ENCODE data around the gene PAPPA2. TPM values are rescaled to one million over a fixed set of nuclear protein-coding genes. Genes with fewer than 3 reads are reported as not detected.
A peak's percentile ranks its signal among the peaks of the same experiment; 100 is the strongest.

Gene PAPPA2
- total and polyA plus RNA-seq, 2 of the 8 experiments (the other 6 are each of a cell fraction or from before 2014, with no cell fraction given) = 0.08 to 0.88 TPM

DNA sequence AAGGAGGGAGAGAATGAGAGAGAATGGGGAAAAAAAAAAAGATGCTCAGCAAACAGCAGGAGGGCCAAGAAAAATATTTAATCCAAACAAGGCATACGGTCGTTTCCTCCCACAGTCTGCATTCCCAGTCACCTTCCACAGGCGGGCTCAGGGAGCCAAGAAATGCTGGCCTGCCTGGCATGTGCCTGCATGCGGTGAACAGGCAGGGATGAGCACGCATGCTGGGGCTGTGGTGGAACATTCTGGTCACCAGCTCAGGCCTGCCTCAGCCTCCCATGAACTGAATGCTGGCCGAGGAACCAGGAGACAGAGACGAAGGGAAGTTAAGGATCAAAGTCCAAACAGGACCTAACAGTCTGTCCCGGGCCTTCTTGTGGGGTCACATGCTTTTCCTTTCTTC lies 366.3 kb downstream of the PAPPA2 start:
- Histone ChIP-seq H3K79me1 (ENCODE audit: low read depth, low read length) (no peaks in the 10 kb centered on the region), H3K9ac (replicated peaks in 1 of 4; ENCODE audit: extremely low read depth in 1 of 4, low read depth in 3 of 4, low read length in 3 of 4) (no peak overlapping the region), H2BK20ac (ENCODE audit: low read length) (no peak overlapping the region), H3K4ac (replicated peaks; ENCODE audit: insufficient read length, low read depth, low read length) (no peak overlapping the region), H2BK5ac (ENCODE audit: low read depth, low read length) (no peak overlapping the region), H3K79me2 (ENCODE audit: control insufficient read depth in 1 of 2, insufficient read depth in 2 of 2, low read length in 2 of 2) (no peaks in the 10 kb centered on the region), H2AFZ (ENCODE audit: low read length) (0 out of 2 replicates have a peak overlapping the region, but pooled peaks have one; percentile 70), H2BK120ac (replicated peaks; ENCODE audit: low read depth, low read length) (no peak overlapping the region), H4K91ac (replicated peaks; ENCODE audit: insufficient read length, low read length) (no peak overlapping the region), H3K14ac (ENCODE audit: insufficient read length) (no peak overlapping the region), H3K23ac (ENCODE audit: insufficient read length) (no peak overlapping the region), H2AK5ac (ENCODE audit: low read depth, low read length) (no peak overlapping the region), H3K27ac (ENCODE audit: low read depth, low read length) (no peak overlapping the region), H3K4me1 (replicated peaks in 1 of 4; ENCODE audit: control insufficient read depth in 3 of 4, insufficient read depth in 4 of 4, low read length in 3 of 4) (no peaks in the 10 kb centered on the region), H3K18ac (ENCODE audit: extremely low read depth, low read length) (no peak overlapping the region), H2BK12ac (ENCODE audit: low read depth, low read length) (no peak overlapping the region), H2BK15ac (ENCODE audit: low read length) (no peak overlapping the region), H3K9me3 (ENCODE audit: insufficient read depth in 2 of 2, low read depth in 1 of 2, low read length in 1 of 2) (no peaks in the 10 kb centered on the region), H3K23me2 (ENCODE audit: low read depth, low read length) (no peaks in the 10 kb centered on the region), H4K20me1 (replicated peaks in 1 of 2; ENCODE audit: control insufficient read depth in 1 of 2, insufficient read depth in 2 of 2, low read length in 2 of 2) (no peaks in the 10 kb centered on the region), H4K5ac (ENCODE audit: insufficient read length, low read depth, low read length) (no peak overlapping the region), H3K4me3 (ENCODE audit: extremely low read depth in 1 of 4, insufficient read depth in 2 of 4, low read depth in 3 of 4, low read length in 4 of 4) (no peak overlapping the region), H3K4me2 (ENCODE audit: insufficient read depth in 1 of 2, low read depth in 2 of 2, low read length in 2 of 2) (no peak overlapping the region), H4K8ac (ENCODE audit: extremely low read depth, insufficient read depth, low read length) (no peak overlapping the region), H3K27me3 (replicated peaks in 1 of 4; ENCODE audit: control insufficient read depth in 3 of 4, extremely low read depth in 1 of 4, insufficient read depth in 3 of 4, low read length in 3 of 4) (no peaks in the 10 kb centered on the region), H3K56ac (replicated peaks; ENCODE audit: insufficient read length, low read depth, low read length) (no peak overlapping the region), H3K36me3 (ENCODE audit: control insufficient read depth in 2 of 4, insufficient read depth in 4 of 4, low read length in 3 of 4) (no peaks in the 10 kb centered on the region)
- TF ChIP-seq, protein P1, sequence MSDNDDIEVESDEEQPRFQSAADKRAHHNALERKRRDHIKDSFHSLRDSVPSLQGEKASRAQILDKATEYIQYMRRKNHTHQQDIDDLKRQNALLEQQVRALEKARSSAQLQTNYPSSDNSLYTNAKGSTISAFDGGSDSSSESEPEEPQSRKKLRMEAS (IDR thresholded peaks at IDR 0.05) = 0 out of 2 replicates have a peak, but pooled peaks have one; percentile 44
- TF ChIP-seq KDM1A (IDR thresholded peaks at IDR 0.05; ENCODE audit: borderline replicate concordance, low read length) (no peak), GTF2F1 (IDR thresholded peaks at IDR 0.05; ENCODE audit: borderline replicate concordance, low read depth, low read length) (no peak), POLR2A (IDR thresholded peaks at IDR 0.05; ENCODE audit: control extremely low read depth in 1 of 2, low read depth in 2 of 2, low read length in 2 of 2) (no peak), FOSL1 (IDR thresholded peaks at IDR 0.05; ENCODE audit: insufficient read depth, low read depth, low read length) (no peak), TAF1 (IDR thresholded peaks at IDR 0.05; ENCODE audit: low read depth, low read length) (no peak)
- TF ChIP-seq, protein P2, sequence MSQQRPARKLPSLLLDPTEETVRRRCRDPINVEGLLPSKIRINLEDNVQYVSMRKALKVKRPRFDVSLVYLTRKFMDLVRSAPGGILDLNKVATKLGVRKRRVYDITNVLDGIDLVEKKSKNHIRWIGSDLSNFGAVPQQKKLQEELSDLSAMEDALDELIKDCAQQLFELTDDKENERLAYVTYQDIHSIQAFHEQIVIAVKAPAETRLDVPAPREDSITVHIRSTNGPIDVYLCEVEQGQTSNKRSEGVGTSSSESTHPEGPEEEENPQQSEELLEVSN (IDR thresholded peaks at IDR 0.05) = 0 out of 2 replicates have a peak, but pooled peaks have one; percentile 16
- FAIRE-seq (no peak), DNase-seq (ENCODE audit: low read depth in 1 of 2, low spot score in 2 of 2) (no peak)
- ChIA-PET CTCF (ENCODE audit: partially characterized antibody) (no interaction called here), POLR2A (ENCODE audit: partially characterized antibody) (no interaction called here)
- 87% methylated on average over 8 of the region's 8 CpGs; no CpG with 5 or more reads in 1 of the 2 experiments for WGBS, 2 experiments (ENCODE audit: extremely low coverage in 1 of 2, insufficient coverage in 1 of 2, insufficient read length in 1 of 2, insufficient replicate concordance in 2 of 2, low coverage in 1 of 2, low lambda C conversion rate in 2 of 2, missing lambda C conversion rate in 1 of 2)
